Measurements from ENCODE around the gene ADISSP. TPM values are rescaled to one million over a fixed set of nuclear protein-coding genes. Genes with fewer than 3 reads are reported as not detected.

Gene ADISSP
- total RNA-seq, 1 experiment from 2014 or later, result 99.4 TPM

- H3K79me2 ChIP-seq (ENCODE audit: insufficient read depth, low read length), result no peaks in the 10 kb centered on the region
- RAD21 ChIA-PET (ENCODE audit: low non-redundant PET in 1 of 2, low total read pairs in 2 of 2, uncharacterized antibody in 2 of 2, unreplicated experiment in 2 of 2), result no interaction called here
- DNase-seq (ENCODE audit: low read depth, low spot score) (no peak), ATAC-seq (no peak)
- intact Hi-C loops (cut with micrococcal nuclease), result no loop called here
- H4K20me1 ChIP-seq (ENCODE audit: insufficient read depth), result no peaks in the 10 kb centered on the region
- TF ChIP-seq POLR2AphosphoS5 (IDR thresholded peaks at IDR 0.05; ENCODE audit: low read depth, low read length), result no peak
- no peak for TF ChIP-seq MAX (IDR thresholded peaks at IDR 0.05)
- TF ChIP-seq, protein P1, sequence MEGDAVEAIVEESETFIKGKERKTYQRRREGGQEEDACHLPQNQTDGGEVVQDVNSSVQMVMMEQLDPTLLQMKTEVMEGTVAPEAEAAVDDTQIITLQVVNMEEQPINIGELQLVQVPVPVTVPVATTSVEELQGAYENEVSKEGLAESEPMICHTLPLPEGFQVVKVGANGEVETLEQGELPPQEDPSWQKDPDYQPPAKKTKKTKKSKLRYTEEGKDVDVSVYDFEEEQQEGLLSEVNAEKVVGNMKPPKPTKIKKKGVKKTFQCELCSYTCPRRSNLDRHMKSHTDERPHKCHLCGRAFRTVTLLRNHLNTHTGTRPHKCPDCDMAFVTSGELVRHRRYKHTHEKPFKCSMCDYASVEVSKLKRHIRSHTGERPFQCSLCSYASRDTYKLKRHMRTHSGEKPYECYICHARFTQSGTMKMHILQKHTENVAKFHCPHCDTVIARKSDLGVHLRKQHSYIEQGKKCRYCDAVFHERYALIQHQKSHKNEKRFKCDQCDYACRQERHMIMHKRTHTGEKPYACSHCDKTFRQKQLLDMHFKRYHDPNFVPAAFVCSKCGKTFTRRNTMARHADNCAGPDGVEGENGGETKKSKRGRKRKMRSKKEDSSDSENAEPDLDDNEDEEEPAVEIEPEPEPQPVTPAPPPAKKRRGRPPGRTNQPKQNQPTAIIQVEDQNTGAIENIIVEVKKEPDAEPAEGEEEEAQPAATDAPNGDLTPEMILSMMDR (IDR thresholded peaks at IDR 0.05 in 2 of 3, conservative IDR thresholded peaks at IDR 0.05 in 1 of 3; ENCODE audit: borderline replicate concordance in 1 of 3, insufficient read depth in 1 of 3, low read depth in 2 of 3, low read length in 2 of 3), result no peak
- TF ChIP-seq SRF (IDR thresholded peaks at IDR 0.05; ENCODE audit: low read depth), result no peak
- no peak for TF ChIP-seq CBX3 (IDR thresholded peaks at IDR 0.05; ENCODE audit: low read depth)
- no peak for TF ChIP-seq RAD21 (IDR thresholded peaks at IDR 0.05; ENCODE audit: low read depth)
- TF ChIP-seq POLR2A (IDR thresholded peaks at IDR 0.05; ENCODE audit: borderline replicate concordance, extremely low read depth, insufficient read depth, insufficient read length), result no peak
- no peak for TF ChIP-seq FOSL1 (IDR thresholded peaks at IDR 0.05; ENCODE audit: low read depth)
- TF ChIP-seq SIN3A (IDR thresholded peaks at IDR 0.05; ENCODE audit: low read depth), result no peak
- no peak for TF ChIP-seq EZH2phosphoT487 (IDR thresholded peaks at IDR 0.05; ENCODE audit: borderline replicate concordance)
- H2AFZ ChIP-seq (ENCODE audit: low read depth, low read length, poor library complexity, severe bottlenecking), result no peak overlapping the region
- no peak overlapping the region for H3K4me2 ChIP-seq (ENCODE audit: low read length)
- no peaks in the 10 kb centered on the region for H3K9me3 ChIP-seq (ENCODE audit: control insufficient read depth in 1 of 2, insufficient read depth in 1 of 2, low read depth in 1 of 2, low read length in 2 of 2)
- POLR2A ChIA-PET, result no interaction called here
- CTCF ChIA-PET, result no interaction called here
- no peak overlapping the region for H3K9ac ChIP-seq (ENCODE audit: low read length)
- H3K36me3 ChIP-seq (ENCODE audit: control insufficient read depth in 1 of 2, insufficient read depth in 2 of 2, low read length in 2 of 2), result no peaks in the 10 kb centered on the region
- no peak overlapping the region for H3K4me3 ChIP-seq (replicated peaks in 1 of 2; ENCODE audit: low read depth in 1 of 2, low read length in 2 of 2)
- no peaks in the 10 kb centered on the region for H3K9me2 ChIP-seq (ENCODE audit: insufficient read depth)
- H3K4me1 ChIP-seq (ENCODE audit: control insufficient read depth in 1 of 2, insufficient read depth in 2 of 2, low read length in 2 of 2), result peaks cover 3 to 11% of the 10 kb centered on the region in 2 experiments
- BruUV-seq (replicated peaks), result no TSS peak
- no peak overlapping the region for H3K27ac ChIP-seq (ENCODE audit: low read depth, low read length)
- H3K27me3 ChIP-seq (ENCODE audit: insufficient read depth, low read length), result no peaks in the 10 kb centered on the region
Measured at GRCh38 chr20:3738111-3739053, 29.2 kb downstream of the ADISSP start.

Data from HCT116 (cell line).